HuH-7 (cell line): ENCODE results near the gene LYPD4.
"Not testable (repeated sequence)": the region's sequence is repeated elsewhere in the genome, so short reads cannot be mapped to it uniquely, and the experiment has no call there.

Experiments used
- DNase-seq: peaks from one replicate; pipeline ENCODE4 v3.0.0; 2011; ENCODE audit warnings: low spot score

Gene LYPD4, protein sequence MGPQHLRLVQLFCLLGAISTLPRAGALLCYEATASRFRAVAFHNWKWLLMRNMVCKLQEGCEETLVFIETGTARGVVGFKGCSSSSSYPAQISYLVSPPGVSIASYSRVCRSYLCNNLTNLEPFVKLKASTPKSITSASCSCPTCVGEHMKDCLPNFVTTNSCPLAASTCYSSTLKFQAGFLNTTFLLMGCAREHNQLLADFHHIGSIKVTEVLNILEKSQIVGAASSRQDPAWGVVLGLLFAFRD

DNA sequence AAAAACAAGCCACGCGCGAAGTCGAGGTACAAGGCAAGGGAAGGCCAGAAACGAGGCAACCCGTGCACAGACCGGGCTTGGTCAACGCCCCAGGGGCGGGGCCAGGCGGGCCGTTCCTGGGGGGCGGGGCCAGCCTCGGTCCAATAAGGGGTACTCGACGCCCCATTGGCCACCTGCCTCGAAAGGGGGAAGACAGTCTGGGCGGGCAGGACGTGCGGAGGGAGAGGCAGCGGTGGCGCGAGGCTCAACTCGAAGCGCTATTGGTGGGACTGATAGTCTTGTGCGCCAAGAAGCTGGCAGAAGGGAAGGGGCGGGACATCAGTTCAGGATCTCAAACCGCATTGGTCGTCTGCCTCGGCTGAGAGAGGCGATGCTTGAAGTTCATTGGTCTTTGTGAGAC, at the start of gene LYPD4:
Gene LYPD4, minus strand, starts transcription at position 83 of the 400 bp plus-strand sequence. CDS start 5,398 bp downstream, outside the sequence.
- DNase-seq = no peak

GRCh38 chr19:41893899-41894298, 49.4 kb upstream of the LYPD4 start:
- DNase-seq = peak; percentile 78

- DNase-seq = no peak
These were observed 47.9 kb upstream of the LYPD4 start for GRCh38 chr19:41892173-41892902.

DNA sequence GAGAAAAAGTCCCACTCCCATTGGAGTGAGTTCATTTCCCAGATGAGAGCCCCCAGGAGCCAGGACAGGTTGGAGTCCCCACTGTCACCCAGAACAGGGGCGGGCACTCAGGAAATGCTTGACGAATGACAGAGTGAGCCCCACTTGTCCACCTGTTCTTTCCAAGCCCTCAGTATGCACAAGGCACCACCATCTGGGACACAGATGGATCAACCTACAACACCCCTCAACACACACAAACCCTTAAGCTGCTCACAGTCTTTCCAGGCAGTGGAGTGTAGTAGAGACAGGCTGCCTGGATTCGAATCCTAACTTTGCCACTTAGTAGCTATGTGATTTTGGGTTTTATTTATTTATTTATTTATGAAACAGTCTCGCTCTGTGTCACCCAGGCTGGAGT, 46.5 kb upstream of the LYPD4 start:
- no peak for DNase-seq

DNA sequence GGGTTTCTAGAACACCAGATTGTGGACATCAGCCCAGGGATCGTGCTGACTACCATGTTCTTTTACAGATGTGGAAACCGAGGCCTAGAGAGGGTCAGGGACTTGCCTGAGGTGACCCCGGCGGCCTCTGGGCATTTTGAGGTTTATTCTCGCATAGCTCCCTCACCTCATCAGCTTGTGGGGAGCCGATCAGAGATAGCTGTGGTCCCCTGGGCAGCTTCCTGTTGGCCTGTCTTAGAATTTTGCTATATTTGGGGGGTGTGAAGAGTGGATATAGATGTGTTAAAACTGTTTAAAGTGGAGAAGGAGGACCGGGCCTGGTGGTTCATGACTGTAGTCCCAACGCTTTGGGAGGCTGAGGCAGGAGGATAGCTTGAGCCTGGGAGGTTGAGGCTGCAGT, 45.4 kb upstream of the LYPD4 start:
- no peak for DNase-seq

- DNase-seq = no peak
These were observed 44.4 kb upstream of the LYPD4 start for GRCh38 chr19:41888926-41889325.

GRCh38 chr19:41887711-41888382, 43.4 kb upstream of the LYPD4 start:
- DNase-seq = peak; percentile 94

- no peak for DNase-seq
These were observed 42.6 kb upstream of the LYPD4 start for GRCh38 chr19:41886761-41887710.

DNA sequence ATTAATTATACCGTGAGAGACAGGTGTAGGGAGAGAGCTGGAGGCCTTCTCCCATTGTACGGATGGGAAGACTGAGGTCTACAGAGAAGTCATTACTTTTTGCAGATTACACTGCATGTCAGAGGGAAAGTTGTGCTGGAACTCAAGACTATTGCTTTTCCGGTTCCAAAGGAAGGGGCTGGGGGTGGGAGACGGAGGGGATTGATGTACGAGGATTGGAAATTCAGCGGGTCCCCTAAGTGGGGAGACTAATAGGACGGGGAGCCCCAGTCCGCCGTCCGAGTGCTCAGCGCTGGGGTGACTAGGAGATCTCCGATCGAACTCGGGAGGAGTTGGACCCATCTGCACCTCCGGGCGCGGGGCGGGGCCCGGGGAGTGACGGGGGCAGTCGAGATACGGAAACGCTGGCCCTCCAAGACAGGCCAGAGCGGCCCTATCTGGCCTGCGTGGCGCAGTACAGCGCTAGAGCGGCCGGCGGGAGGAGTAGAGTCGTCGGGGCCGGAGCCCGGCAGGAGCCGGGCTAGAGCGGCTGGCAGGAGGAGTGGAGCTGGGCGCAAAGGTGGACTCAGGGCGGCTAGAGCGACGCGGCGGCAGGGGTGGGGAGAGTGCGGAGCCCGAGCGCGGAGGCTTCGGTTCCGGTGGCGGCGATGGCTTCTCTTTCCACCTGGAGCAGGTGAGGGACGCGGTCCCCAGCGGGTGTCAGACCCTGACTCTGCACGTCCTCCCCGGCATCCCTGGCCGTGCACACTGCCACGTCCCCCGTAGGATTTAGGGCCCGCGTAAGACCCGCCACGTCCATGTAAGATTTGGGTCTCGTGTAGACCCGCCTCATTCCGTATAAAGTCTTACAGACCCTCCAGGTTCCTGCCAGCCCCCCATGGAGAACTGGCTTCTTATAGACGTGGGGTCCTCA, 39.6 kb upstream of the LYPD4 start:
- DNase-seq = peak; percentile 99

DNA sequence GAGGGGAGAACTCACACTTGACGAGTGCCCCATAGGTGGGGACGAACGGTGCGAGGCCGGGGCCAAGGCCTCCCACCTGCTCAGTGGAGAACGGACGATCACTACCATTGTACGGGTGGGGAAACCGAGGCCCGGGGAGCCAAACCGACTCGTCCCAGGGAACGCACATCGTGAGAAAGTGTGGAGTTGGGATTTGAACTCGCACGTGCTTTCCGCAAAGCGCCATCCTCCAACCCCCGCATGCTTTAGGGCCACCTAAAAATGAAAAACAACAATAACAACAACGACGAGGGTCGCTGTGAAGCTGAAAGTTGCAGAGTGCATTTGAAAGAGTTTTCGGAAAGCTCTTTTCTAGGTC, 39.0 kb upstream of the LYPD4 start:
- DNase-seq = no peak

DNA sequence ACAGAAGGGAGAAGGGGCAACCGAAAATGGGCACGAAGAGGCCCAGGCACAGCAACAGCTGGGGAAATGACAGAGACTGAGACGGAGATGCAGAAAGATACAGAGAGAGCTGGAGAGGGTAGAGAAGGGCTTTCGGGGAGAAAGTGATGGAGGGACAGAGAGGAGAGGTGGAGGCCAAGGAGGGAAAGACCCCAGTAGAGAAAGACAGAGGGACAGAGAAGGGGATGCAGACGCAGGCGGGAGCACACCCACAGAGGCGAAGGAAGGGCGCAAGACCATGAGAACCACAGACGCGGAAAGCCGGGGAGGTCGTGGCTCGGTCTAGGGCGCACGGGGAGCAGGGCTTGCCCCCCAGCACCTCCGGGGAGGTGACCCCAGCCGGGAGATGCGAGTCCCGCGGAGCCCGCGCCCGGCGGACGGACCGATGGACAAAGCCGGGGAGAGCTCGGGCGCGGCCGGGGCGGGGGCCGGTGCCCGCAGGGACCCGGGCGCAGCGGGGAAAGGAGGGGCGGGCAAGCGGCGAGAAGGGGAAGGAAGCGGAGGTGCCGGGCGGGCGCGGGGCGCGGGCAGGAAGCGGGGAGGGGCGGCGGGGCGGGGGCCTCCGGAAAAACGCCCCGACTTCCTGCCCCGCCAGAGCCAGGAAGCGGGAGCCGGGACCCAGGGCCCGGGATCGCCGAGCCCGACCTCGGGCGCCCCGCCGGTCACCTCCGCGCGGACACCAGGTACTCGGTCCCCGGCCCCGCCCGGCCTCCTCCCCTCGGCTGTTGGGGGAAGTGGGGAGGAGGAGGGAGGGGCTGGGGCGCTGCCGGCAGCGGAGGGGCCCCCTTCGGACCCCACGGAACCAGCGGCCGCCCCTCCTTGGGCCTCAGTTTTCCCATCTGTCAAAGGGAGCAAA, 38.3 kb upstream of the LYPD4 start, which contains the start of gene ARHGEF1:
Gene ARHGEF1, plus strand, starts transcription at position 617 of the 895 bp plus-strand sequence. CDS start 4,899 bp downstream, outside the sequence.
- DNase-seq = peak; percentile 62

- DNase-seq = no peak
These were observed 35.8 kb upstream of the LYPD4 start for GRCh38 chr19:41880329-41880708.

GRCh38 chr19:41879670-41880328, 35.3 kb upstream of the LYPD4 start:
- DNase-seq = no peak

- no peak for DNase-seq
These were observed 34.6 kb upstream of the LYPD4 start for GRCh38 chr19:41879080-41879479.

DNA sequence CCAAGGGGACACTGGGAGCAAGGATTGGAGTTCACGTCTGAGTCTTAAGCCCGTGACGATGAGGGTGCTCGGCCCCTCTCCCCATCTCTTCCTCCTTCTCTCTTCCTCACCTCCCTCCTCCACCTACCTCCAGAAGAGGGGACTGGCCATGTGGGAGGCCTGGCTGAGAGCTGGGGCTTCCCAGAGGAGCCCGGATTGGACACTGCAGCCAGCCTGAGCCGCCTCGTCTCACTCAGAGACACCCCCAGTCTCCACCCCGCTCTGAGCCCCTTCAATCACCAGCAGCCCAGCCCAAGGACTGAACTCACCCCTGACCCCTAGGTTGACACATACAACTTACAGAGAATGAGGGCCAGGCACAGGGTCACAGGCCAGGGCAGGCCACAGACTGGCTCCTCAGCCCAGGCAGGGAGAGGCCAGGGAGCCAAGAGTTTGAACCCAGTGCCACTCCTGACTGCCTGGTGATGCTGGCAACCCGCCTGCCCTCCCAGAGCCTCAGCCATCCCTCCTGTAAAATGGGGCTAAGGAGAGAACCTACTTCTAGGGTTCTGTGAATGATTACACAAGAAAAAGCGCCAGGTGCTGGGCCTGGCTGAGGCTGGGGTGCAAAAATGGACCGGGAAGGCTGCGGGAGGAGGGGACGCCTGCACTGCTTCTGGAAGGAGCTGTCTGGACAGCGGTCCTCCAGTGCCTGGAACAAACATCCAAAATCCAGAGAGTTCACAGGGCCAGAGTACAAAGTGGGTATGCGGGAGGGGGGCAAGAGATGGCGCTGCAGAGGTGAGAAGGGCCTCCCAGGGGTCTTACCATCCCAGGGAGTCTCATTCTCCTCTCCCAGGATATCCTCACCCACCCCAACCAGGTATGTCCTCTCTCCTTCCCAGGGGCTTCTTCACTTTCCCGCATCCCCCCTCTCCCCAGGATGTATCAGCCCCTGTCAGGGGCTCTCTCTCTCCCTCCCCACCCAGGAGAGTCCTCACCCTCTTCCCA, 33.7 kb upstream of the LYPD4 start:
- DNase-seq = no peak

DNA sequence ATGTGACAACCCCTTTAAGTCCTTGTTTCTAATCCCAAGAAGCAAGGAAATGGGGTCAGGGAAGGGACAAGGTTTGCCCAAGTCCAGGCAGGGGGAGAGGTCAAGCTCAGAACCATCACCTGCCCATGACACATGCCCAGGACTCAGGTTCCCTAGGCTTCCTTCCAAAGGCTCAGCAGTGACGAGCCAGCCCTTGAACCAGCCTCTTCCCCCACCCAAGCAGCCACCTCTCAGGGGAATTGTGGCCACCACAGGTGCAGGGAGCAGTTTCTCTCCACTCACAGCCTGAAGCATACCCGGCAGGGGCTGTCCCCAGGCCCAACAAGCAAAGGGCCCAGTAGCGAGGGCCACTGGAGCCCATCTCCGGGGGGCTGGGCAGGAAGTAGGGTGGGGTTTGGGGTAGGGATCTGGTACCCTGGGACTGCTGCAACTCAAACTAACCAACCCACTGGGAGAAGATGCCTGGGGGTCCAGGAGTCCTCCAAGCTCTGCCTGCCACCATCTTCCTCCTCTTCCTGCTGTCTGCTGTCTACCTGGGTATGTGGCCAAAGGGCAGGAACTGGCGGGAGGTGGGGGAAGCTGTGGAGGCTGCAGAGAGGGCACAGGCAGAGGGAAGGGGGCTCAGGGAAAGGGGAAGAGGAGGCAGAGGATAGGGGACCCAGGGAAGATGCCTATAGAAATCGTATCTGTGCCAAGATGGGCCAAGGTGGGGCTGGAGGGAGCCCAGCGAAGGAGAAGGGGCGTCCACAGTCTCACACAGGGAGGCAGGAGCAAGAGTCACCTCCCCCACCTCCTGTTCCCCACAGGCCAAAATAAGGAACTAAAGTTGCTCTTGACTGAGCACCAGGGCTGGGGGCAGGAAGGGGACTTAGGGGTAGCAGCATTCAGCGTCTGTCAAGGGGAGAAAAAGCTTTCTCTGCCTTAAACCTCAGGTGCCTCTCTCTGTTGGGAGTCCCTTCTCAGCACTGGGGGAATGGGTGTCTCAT, 32.7 kb upstream of the LYPD4 start, which contains the start of gene CD79A:
Gene CD79A, plus strand, starts transcription at position 433 of the 986 bp plus-strand sequence. Its CDS starts 26 bp downstream, at position 459.
- DNase-seq = no peak

GRCh38 chr19:41875973-41876372, 31.5 kb upstream of the LYPD4 start:
- DNase-seq = not testable (repeated sequence)
